Left ventricle myocardium inferior (tissue), 1 donor: ENCODE data around the gene LITAF. TPM values are rescaled to one million over a fixed set of nuclear protein-coding genes. Genes with fewer than 3 reads are reported as not detected.

ENCODE experiments used
- DNase-seq: peaks from one replicate; pipeline ENCODE4 v3.0.0-alpha.2; 2020
- H3K27ac ChIP-seq: fragments of 200-600 bp; replicated peaks from 2 replicates; pipeline ENCODE4 v1.8.0; 2021
- H3K27me3 ChIP-seq: fragments of 200-600 bp; 2 replicates; pipeline ENCODE4 v1.8.0; 2021; ENCODE audit warnings: low read depth
- H3K36me3 ChIP-seq: fragments of 200-600 bp; 2 replicates; pipeline ENCODE4 v1.8.0; 2021
- H3K4me1 ChIP-seq: fragments of 200-600 bp; 2 replicates; pipeline ENCODE4 v1.8.0; 2021
- H3K4me3 ChIP-seq: fragments of 200-600 bp; 2 replicates; pipeline ENCODE4 v1.8.0; 2021; ENCODE audit warnings: mild to moderate bottlenecking, moderate library complexity
- H3K9me3 ChIP-seq: fragments of 200-600 bp; replicated peaks from 2 replicates; pipeline ENCODE4 v1.8.0; 2021
- CTCF ChIP-seq: fragments of 200-600 bp; IDR thresholded peaks from 2 replicates; pipeline ENCODE4 v1.8.0; 2021; ENCODE audit warnings: antibody characterized with exemption, mild to moderate bottlenecking, borderline replicate concordance
- intact Hi-C: fragments of 100-400 bp; cut with micrococcal nuclease; formaldehyde crosslinking; loops from one replicate; pipeline ENCODE4 v1.11.0; 2022
- total RNA-seq: library from RNA; stranded (reverse); fragmentation: NEBNext Ultra II Directional; extraction: Animal tissue kit (Norgen Biotek cat#: 25700); gene quantifications from one replicate; pipeline ENCODE4 v1.2.1, GENCODE V29; 2021
- donor health status: DM: no; HTN: yes; CAD: no; lungs with severe emphysema.

LITAF gene
- total RNA-seq, 1 donor from 2014 or later = 55.6 TPM

GRCh38 chr16:11586378-11586855 is 302 bp downstream of the LITAF start:
- DNase-seq = peak; percentile 20

GRCh38 chr16:11585460-11586377 is 1.0 kb downstream of the LITAF start:
- intact Hi-C loops = no loop called here
- no peak for TF ChIP-seq CTCF
- Histone ChIP-seq H3K27me3 (peaks cover 12% of the 10 kb centered on the region), H3K4me1 (peaks cover 54% of the 10 kb centered on the region), H3K4me3 (peak overlapping the region; percentile 73), H3K36me3 (no peaks in the 10 kb centered on the region), H3K9me3 (peaks cover 6% of the 10 kb centered on the region), H3K27ac (peak overlapping the region; percentile 90)
- peak; percentile 24 for DNase-seq

More at GRCh38 chr16:11586378-11586855, 302 bp downstream of the LITAF start:
- intact Hi-C loops = no loop called here
- H3K27ac ChIP-seq = peak overlapping the region; percentile 90
- no peaks in the 10 kb centered on the region for H3K36me3 ChIP-seq
- peaks cover 54% of the 10 kb centered on the region for H3K4me1 ChIP-seq
- peaks cover 12% of the 10 kb centered on the region for H3K27me3 ChIP-seq
- peak overlapping the region; percentile 73 for H3K4me3 ChIP-seq
- H3K9me3 ChIP-seq = peaks cover 6% of the 10 kb centered on the region
- no peak for TF ChIP-seq CTCF

- intact Hi-C loops = no loop called here
- Histone ChIP-seq H3K27me3 (peaks cover 12% of the 10 kb centered on the region), H3K4me3 (peak overlapping the region; percentile 73), H3K9me3 (peaks cover 6% of the 10 kb centered on the region), H3K4me1 (peaks cover 59% of the 10 kb centered on the region), H3K27ac (peak overlapping the region; percentile 90), H3K36me3 (no peaks in the 10 kb centered on the region)
- peak; percentile 9 for DNase-seq
- no peak for TF ChIP-seq CTCF
Measured at GRCh38 chr16:11583889-11584565, 2.7 kb downstream of the LITAF start.

GRCh38 chr16:11583166-11583565 is 3.6 kb downstream of the LITAF start:
- no peaks in the 10 kb centered on the region for H3K36me3 ChIP-seq
- DNase-seq = no peak
- H3K4me1 ChIP-seq = peaks cover 66% of the 10 kb centered on the region
- intact Hi-C loops = no loop called here
- H3K27me3 ChIP-seq = peaks cover 12% of the 10 kb centered on the region
- peak overlapping the region; percentile 90 for H3K27ac ChIP-seq
- H3K4me3 ChIP-seq = peak overlapping the region; percentile 73
- no peak for TF ChIP-seq CTCF
- peaks cover 6% of the 10 kb centered on the region for H3K9me3 ChIP-seq

- H3K27ac ChIP-seq = peak overlapping the region; percentile 90
Measured at GRCh38 chr16:11582157-11582814, 4.4 kb downstream of the LITAF start.

More at GRCh38 chr16:11582157-11582814, 4.4 kb downstream of the LITAF start:
- Histone ChIP-seq H3K4me3 (no peak overlapping the region), H3K9me3 (peaks cover 6% of the 10 kb centered on the region), H3K36me3 (peaks cover 8% of the 10 kb centered on the region), H3K4me1 (peaks cover 67% of the 10 kb centered on the region), H3K27me3 (peaks cover 12% of the 10 kb centered on the region)
- TF ChIP-seq CTCF = no peak
- no peak for DNase-seq
- intact Hi-C loops = no loop called here
